Stimulated activated CD8-positive, alpha-beta memory T cell treated with anti-CD3 and anti-CD28 coated beads, Interleukin-15, amount 100 ng/mL, for 1 hour (primary cell): ENCODE results near the gene SPOCK1.

Experiments
- DNase-seq: peaks from one replicate; pipeline ENCODE4 v3.0.0-alpha.2; 2020; ENCODE audit warnings: low read depth

Gene SPOCK1

DNA sequence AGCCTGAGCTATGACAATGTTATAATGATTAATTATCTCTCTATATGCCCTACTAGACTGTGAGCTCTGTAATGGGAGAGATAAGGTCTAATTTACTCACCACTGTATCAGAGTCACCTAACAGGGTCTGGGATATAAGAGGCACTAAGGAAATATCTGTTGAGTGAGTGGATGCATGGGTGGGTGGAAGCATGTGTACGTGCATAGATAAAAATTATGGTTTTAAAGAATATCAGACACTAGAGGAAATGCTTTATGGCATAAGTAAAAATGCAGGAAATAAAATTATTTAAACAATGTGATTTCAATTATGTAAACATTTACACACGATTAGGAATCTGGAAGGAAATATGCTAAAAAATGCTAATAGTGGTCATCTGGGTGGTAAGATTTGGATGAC is 137.8 kb downstream of the SPOCK1 start:
- DNase-seq = no peak

DNA sequence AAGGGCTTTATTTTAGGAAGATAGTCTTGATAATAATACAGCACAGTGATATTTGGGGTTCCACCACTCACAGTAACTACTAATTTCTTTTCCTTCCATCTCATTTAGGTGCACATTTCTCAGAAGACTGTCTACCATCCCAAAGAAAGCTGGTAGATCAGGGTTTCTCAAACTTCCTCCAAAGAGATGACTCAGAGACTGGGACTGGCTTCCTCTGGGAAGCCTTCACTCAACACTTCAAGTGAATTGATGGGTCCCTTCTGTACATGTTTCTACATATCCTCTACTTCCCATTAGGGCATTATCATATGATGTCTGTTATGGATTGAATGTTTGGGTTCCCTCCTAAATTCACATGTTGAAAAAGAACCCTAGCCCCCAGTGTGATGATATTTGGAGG is 138.5 kb downstream of the SPOCK1 start:
- DNase-seq = no peak

DNA sequence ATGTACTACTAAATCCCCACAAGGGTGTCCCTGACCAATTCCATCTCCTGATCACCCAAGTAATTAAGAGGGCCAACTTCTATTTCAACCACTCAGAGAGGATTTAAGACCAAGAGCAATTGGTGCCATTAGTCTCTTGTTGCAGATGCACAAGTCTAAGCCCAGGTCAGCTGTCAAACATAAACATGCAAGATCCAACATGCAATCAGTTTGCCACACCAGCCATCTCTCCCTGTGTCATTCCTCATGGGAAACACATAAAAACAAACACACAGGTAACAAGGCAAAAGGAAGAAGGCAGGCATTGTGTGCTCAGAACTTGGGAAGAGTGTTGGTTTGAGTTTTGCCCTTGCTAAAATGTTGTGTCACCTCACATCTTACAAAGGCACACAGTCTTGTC is 139.2 kb downstream of the SPOCK1 start:
- DNase-seq = no peak

DNA sequence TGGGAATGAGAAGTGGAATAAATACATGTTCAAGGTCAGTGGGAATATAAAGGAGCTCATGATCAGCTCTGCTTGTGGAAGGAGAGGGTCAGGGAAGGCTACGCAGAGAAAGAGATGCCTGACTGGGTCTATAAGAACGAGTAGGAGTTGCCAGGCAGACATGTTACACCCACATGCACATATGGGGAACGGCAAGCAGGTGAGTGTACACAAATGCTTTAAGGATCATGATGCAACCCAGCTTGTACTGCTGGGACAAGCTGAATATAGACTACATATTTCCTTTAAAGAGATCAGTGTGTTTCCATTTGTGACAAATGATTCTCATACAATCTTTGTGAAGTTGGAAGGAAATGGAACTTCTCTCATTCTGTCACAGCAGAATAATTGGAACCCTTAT is 141.7 kb downstream of the SPOCK1 start:
- DNase-seq = no peak

DNA sequence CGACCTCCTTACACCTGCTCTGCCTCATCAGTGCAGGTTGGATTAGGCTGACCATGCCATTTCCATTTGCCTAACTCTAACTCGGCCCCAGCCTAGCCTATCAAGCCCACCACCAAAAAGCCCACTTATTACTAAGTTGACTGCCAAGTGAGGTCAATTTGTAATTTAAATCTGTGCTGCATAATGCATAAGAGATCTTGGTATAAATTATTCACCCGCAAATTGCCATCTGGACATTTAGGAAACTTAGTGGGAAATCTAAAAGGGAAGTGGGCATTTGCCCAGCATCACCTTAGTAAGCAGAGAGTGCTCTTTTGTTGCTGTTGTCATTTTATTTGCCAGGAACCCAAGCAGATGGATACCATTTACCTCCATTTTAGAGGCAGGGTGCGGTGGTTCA is 143.0 kb downstream of the SPOCK1 start:
- no peak for DNase-seq

DNA sequence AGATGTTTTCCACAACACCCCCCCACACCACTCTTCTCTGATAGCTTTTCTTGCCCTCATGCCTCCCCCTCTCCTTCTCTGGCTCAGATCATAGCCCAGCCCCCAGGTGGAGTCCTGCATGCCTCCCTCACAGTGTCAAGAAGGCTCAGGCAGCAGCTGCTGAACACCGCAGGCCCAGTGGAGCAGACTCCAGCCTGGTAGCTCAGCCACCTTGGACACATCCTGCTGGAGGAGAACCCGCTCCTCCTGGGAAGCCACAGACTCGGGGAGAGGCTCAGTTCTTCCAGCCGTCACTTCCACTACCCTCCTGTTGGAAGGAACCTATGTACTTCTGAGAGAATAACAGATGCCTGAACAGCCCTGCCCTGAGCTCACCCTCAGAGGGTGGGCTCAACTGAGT is 143.4 kb downstream of the SPOCK1 start:
- no peak for DNase-seq

DNA sequence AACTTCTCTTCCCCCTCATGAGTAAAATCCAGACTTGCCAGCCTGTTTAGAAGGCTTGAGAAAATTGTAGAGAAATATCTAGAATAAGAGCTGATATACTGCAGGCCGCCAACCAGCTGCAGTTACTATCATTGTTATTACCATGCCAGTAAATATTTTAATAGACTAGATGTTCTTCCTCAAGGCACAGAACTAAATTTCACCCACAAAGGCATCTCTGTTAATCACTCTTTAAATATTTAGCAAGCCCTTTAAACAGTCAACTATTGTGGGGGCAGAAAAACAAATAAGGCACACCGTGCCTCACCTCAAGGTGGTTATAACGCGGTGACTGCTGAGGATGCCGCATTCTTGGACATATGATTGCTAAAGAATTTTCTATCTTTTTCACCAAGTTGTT is 147.0 kb downstream of the SPOCK1 start:
- no peak for DNase-seq

DNA sequence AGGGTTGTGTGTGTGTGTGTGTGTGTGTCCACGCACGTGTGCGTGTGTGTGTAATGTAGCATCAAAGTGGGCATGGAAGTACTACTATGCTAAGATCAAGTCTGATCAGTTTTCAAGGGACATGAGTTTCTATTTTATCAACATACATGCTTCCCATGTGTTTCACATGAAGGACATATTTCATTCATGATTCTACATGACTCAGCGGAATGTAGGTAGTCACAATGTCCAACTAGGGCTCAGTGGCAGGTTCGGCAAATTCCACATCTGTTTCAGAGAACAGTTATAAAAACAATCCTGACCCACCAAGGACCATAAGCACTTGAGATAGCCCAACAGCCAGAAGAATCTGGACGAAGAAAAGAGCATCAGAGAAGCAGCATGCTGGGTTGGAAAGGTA is 148.3 kb downstream of the SPOCK1 start:
- no peak for DNase-seq

DNA sequence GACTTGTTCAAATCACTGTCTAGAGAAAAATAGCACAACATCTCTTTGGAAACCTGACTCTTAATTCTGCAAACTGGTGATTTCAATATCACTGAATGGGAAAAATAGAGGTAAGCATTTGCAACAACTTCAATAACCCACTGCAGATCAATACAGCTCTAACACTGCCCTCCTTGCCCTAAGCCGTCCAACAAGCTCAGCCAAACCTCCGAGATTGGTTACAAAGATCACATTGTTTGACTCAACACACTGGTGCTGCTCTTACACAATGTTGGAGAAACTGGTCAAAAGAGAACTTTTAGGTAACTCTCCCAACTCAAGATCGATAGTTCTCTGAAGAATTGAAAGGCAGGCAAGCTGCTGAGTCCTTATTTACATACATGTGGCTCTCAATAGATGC is 150.4 kb downstream of the SPOCK1 start:
- DNase-seq = no peak

DNA sequence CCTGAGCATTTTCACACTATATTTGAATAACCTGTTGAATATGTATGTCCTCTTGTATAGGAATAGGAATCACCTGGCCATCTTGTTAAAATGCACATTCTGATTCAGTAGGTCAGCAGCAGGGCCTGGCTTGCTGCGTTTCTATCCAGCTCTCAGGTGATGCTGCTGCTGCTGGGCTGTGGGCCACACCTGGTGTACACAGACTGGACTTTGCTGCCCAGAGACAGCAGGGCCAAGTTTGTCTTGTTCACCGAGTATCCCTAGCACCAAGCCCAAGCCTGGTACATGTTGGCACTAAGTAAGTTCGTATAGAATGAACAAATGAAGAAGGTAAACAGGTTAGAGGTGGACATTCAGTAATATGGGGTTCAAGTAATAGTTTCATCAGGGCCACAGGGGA is 151.3 kb downstream of the SPOCK1 start:
- DNase-seq = no peak

DNA sequence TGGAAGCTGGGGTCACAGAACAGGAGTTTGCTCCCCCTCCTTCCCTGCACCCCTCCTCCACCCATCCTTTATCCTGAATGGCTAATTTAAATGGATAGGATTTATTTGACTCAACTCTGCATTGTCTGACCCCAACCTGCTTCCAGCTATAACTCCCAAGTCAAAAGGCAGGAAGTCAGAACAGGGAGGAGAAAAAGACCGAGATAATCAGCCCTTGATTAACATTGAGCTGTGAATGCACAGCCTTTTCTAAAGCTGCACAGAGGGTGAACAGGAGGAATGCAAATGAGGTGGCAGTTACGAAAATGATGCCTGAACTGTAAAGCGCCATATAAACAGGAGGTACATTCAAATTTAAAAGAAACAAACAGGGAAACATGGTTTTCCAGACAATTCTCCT is 152.8 kb downstream of the SPOCK1 start:
- DNase-seq = no peak

DNA sequence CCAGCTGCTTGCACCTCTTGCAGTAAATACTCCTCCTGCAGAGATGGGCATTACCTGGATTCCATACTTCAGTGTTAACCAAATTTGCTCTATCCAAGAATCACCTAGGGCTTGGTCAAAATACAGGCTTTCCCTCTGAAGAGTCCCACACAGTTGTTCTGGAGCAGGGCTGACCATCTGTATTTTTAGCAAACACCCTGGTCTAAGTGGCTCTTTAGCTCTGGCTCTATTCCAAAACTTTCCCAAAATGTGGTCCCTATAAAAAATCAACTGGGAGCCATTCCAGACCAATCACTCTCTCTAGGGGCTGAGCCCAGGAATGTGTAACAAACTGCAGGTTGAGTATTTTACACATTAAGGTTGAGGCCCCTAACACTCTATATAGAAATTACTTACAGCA is 153.7 kb downstream of the SPOCK1 start:
- no peak for DNase-seq

DNA sequence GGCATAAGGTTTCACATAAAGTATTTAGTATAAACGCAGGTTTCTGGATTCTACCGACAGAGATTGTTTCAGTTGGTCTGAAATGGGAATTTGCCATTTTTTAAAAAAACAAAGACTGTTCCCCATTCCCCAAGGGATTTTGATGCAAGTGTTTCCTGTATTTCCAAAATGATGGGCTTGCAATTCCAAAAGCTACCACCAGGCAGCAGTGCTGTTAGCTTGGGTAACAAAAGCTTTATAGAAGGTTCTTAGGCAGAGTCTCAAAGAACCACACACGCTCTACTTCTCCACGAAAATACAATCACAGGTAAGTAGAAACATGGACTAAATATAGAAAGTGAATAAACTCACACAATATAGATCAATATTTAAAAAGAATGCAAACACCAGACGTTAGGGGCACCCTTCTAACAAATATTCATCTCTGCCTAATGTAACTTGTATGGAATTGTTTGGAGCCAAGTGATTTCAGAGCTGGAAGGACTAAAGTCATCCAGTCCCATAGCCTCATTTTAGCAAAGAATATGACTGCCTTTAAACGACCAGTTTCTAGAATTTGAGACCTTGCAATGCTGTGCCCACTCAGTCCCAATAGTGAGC is 154.3 kb downstream of the SPOCK1 start:
- no peak for DNase-seq

DNA sequence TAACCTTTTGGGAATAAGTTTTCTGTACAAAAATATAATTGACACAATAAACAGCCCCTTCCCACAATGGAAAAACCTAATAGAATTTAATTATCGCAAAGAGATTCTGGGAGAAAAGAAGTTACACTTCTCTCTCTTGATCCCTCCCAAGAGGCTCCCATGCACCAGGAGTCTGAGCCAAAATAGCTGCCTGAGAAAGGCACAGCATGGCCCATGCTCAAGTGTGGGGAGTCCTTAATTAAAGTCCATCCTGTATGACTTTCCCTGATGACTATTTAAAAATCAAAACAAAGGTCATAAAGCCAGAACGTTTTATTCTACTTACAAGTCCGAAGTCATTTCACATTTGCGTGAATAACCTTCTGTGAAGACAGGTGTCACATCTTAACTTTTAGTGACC is 155.1 kb downstream of the SPOCK1 start:
- no peak for DNase-seq

DNA sequence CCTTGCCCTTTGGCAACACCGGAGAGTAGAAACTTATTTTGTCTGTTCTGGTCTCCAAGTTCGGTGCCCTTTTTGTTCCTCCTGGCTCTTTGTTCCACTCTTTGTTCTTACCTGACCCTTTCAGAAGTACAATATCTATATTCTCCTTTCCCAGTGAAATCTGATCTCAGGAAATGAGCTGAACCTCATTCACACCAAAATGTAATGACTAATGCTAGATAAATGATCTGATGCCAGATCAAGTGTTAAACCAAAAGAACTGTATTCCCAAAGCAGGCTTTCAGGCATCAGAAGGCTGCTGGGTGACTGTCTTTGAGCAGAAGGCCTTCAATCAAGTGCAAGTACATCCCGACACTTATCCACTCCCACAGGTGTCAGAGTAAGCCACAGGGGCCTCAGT is 156.4 kb downstream of the SPOCK1 start:
- no peak for DNase-seq

DNA sequence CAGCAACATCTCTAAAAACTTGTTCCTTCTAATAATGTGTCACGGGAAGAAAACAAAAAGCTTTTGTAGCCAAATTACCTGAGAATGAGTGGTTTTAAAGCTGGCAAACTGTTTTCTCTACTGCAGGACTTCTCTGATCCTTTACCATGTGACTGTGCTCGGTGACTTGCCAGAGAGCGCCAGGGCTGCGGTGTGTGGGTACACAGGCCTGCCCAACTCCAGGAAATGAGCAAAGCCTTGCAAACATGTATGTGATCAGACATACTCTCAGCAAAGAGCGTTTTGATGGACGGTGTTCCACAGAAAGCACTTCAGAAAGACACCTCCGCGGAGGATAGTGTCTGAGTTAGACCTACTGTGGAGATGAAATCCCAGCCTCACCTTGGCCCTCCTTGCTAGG is 157.3 kb downstream of the SPOCK1 start:
- DNase-seq = no peak

DNA sequence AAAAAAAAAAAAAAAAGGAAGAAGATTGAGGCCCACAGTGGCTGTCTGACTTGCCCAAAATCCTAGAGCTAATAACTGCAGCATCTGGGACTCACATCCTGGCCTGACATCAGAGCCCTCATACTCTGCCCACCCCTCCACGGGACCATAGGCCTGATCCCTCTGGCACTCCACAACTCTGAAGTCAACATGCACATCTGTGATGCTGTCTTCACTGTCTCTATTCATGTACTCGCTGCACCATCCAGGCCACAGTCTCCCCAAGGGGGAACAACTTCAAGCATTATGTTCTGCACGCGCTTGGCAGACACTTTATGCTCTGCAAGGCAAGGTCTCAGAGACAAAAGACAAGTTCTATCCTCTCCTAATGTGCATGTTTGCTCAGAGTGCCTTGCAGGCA is 158.2 kb downstream of the SPOCK1 start:
- no peak for DNase-seq

DNA sequence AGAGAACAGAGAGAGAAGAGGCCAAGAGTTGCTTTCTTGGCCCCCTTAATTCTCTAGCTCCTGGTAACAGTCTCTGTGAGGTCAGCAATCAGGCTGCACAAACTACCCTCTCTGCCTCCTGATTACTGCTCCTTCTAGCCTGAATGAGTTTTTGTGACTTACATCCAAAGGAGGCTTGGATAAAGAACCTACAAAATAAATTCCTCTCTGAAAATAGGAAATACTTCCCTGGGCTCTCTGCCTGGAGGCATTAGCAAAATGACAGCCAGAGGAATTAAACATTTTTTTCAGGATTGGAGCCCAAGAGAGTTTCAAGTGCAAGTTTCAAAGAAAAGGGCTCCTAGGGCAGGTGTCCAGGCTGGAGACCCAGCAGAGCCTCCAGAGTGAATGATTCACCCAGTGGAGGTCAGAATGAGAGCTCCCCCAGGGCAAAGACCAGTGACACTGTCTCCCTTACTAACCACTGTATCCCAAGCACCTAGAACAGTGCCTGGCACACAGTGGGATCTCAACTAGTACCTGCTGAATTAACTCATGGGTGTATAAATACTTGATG is 162.5 kb downstream of the SPOCK1 start:
- DNase-seq = no peak

DNA sequence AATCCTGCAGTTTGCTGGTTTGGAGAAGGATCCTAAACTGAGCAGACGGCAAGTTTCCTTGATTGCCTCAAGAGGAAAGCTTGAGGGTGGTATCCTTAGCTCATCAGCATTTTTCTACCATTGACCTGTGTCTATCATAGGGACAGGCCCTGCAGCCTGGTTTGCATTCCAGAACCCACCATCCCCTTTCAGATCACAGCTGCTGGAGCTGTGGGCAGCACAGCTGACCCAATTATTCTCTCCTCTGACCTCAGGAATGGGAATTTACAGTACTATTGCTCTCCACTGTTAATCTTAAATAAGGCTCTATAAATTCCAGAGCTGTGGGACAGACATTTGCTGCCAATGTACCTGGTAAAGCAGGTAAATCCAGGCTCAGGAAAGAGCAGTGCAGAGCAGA is 163.0 kb downstream of the SPOCK1 start:
- DNase-seq = no peak

DNA sequence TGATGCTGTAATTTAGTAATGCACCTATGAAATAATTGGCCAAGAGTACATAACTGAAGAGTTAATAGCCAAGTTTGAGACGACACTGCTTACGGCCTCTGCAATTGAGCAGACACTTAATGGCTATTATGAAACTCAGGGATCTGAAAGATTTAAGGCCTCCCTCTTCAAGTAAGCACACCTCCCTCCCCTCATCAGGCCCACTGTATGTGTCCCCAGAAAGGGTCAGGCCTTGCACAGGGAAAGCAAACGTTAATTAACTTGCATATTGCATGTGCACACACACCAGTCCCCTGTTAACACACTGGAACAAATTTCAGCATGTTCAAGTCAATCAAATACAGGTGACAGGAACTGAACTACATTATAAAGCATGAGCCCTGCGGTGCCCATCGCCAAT is 163.6 kb downstream of the SPOCK1 start:
- DNase-seq = no peak

DNA sequence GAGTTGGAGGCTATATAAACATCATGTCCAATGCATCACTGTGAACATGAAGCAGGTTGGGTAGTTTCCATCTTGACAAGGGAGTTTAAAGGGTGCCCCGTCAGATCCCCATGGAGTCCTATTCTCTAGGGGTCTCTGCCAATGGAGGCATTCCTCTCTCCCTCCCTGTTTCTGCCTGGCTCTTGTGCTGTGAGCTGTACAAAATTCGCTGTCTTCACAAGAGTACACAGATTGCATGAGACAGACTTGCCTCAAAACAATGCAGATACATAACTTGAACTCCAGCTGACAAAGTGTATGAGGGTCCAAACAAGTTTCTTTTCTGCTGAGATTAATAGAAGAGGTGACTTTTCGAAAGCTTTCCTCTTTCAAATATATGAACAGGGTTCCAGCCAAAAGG is 165.2 kb downstream of the SPOCK1 start:
- DNase-seq = no peak

DNA sequence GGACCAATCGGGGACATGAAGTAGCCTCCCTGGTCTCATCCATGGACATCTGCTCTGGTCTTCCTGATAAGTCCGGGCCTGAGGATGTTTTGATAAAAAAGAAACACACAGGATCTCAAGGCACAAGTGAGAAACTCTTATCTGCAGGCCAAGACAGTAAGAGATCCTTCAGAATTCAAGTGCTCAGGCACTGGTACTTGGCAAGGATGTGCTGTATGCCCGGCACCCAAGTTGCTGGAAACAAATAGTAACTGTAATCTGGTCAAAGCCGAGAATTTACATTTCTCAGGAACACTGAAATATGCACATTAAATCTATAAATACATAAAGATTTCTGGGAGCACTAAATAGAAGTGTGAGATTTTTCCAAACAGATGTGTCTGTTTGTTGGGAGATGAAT is 165.7 kb downstream of the SPOCK1 start:
- DNase-seq = no peak

DNA sequence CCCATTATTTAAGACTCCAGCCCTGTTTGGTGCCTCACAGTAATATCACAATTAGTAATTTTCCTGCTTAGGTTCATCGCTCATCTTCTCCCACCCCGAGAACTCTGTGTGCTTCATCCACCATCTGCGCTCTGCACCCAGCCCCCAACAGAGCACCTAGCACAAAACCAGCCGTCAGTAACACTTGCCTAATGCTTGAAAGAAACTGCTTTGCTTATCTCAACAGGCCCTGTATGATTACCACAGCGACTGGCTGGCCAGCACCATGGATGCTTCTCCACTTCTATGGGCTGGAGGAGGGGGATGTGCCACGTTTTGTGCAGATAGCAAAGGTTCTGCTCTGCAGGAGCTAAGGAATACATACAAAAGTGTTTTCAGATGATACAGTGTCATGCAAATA is 166.8 kb downstream of the SPOCK1 start:
- no peak for DNase-seq

DNA sequence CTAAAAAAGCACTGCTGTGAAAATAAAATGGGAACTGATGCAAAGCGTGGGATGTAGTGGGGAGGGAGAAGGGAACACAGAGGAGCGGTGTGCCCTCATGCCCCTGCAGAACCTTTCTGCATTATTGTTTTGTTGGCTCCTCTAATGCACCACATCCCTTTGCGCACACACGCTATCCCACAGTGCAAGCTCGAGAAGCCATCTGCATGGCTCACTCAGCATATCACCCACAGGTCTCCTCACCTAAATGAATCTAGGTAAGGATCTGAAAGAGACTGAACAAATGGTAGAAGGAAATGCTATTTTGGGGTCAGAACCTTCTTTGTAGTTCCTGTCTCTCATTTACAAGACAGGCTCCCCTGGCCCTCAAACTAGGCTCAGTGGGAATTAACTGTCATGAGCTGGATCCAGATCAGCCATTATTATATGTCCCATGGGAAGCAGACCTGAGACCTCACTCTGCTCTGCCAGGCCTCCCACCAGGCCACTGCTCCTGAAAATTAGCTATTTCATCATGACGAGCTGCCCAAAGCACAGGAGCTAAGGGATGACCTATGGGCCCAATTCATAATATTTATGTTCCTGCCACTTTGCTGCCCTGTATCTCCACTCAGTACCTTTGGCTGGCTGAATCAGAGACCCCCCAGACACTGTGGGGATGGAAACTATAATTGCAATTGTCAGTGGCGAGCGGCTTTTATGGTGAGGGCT is 169.4 kb downstream of the SPOCK1 start:
- no peak for DNase-seq
